ENCODE measurements around the gene FN3KRP. TPM values are rescaled to one million over a fixed set of nuclear protein-coding genes. Genes with fewer than 3 reads are reported as not detected.

FN3KRP gene
- total and polyA plus RNA-seq, 2 of the 13 experiments (the other 11 are each of a cell fraction or from before 2014, with no cell fraction given): 22.4 to 28.2 TPM

GRCh38 chr17:82734987-82735866, 18.7 kb downstream of the FN3KRP start, which contains the start of gene FN3K (continued):
- TF ChIP-seq NKX3-1 (CRISPR knock-in tag; IDR thresholded peaks at IDR 0.05): peak; percentile 57
- no peak for TF ChIP-seq ZNF382 (CRISPR knock-in tag; IDR thresholded peaks at IDR 0.05; ENCODE audit: borderline replicate concordance)
- no peak for TF ChIP-seq ZNF101 (CRISPR knock-in tag; IDR thresholded peaks at IDR 0.05; ENCODE audit: borderline replicate concordance, low read depth)
- TF ChIP-seq ZNF274 (CRISPR knock-in tag; IDR thresholded peaks at IDR 0.05): peak; percentile 47; the same call in 1 of the 2 replicates
- TF ChIP-seq CBX5 (CRISPR knock-in tag; IDR thresholded peaks at IDR 0.05; ENCODE audit: borderline replicate concordance): no peak
- TF ChIP-seq GMEB1 (CRISPR knock-in tag; IDR thresholded peaks at IDR 0.05; ENCODE audit: borderline replicate concordance): peak; percentile 37; the same call in 1 of the 2 replicates
- TF ChIP-seq SPEN (CRISPR knock-in tag; IDR thresholded peaks at IDR 0.05; ENCODE audit: low read depth): peak; percentile 51
- TF ChIP-seq POLR2G (IDR thresholded peaks at IDR 0.05; ENCODE audit: low read depth, low read length): peak; percentile 80
- peak; percentile 70; the same call in 1 of the 2 replicates for TF ChIP-seq ZNF574 (CRISPR knock-in tag; IDR thresholded peaks at IDR 0.05)
- TF ChIP-seq NONO (IDR thresholded peaks at IDR 0.05): no peak
- TF ChIP-seq NONO (CRISPR knock-in tag; conservative IDR thresholded peaks at IDR 0.05): peak; percentile 62
- TF ChIP-seq TOPORS (CRISPR knock-in tag; IDR thresholded peaks at IDR 0.05): 0 out of 2 replicates have a peak, but pooled peaks have one; percentile 68
- peak; percentile 90 for TF ChIP-seq RBFOX2 (IDR thresholded peaks at IDR 0.05; ENCODE audit: low read depth, low read length)
- peak; percentile 76; the same call in 1 of the 2 replicates for TF ChIP-seq ZNF138 (CRISPR knock-in tag; IDR thresholded peaks at IDR 0.05; ENCODE audit: low read depth)
- peak; percentile 58 for TF ChIP-seq RBM39 (IDR thresholded peaks at IDR 0.05; ENCODE audit: low read depth, low read length, poor library complexity, severe bottlenecking)
- no peak for TF ChIP-seq NFIB (CRISPR knock-in tag; IDR thresholded peaks at IDR 0.05; ENCODE audit: borderline replicate concordance)
- TF ChIP-seq, protein P1, sequence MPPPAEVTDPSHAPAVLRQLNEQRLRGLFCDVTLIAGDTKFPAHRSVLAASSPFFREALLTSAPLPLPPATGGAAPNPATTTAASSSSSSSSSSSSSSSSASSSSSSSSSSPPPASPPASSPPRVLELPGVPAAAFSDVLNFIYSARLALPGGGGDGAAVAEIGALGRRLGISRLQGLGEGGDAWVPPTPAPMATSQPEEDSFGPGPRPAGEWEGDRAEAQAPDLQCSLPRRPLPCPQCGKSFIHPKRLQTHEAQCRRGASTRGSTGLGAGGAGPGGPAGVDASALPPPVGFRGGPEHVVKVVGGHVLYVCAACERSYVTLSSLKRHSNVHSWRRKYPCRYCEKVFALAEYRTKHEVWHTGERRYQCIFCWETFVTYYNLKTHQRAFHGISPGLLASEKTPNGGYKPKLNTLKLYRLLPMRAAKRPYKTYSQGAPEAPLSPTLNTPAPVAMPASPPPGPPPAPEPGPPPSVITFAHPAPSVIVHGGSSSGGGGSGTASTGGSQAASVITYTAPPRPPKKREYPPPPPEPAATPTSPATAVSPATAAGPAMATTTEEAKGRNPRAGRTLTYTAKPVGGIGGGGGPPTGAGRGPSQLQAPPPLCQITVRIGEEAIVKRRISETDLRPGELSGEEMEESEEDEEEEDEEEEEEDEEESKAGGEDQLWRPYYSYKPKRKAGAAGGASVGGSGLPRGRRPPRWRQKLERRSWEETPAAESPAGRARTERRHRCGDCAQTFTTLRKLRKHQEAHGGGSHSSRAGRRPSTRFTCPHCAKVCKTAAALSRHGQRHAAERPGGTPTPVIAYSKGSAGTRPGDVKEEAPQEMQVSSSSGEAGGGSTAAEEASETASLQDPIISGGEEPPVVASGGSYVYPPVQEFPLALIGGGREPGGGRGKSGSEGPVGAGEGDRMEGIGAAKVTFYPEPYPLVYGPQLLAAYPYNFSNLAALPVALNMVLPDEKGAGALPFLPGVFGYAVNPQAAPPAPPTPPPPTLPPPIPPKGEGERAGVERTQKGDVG (CRISPR knock-in tag; IDR thresholded peaks at IDR 0.05; ENCODE audit: borderline replicate concordance): peak; percentile 74; the same call in 1 of the 2 replicates
- TF ChIP-seq SMAD9 (CRISPR knock-in tag; IDR thresholded peaks at IDR 0.05): no peak
- TF ChIP-seq MEIS1 (CRISPR knock-in tag; IDR thresholded peaks at IDR 0.05; ENCODE audit: borderline replicate concordance): no peak
- peak; percentile 32; the same call in 1 of the 2 replicates for TF ChIP-seq NCOA1 (CRISPR knock-in tag; IDR thresholded peaks at IDR 0.05)
- peak; percentile 17; the same call in 1 of the 2 replicates for TF ChIP-seq ZNF589 (CRISPR knock-in tag; conservative IDR thresholded peaks at IDR 0.05)
